HG03558 (cell line): ENCODE results near the gene SFPQ.
"Not testable (repeated sequence)": the region's sequence is repeated elsewhere in the genome, so short reads cannot be mapped to it uniquely, and the experiment has no call there.

Source experiments
- ATAC-seq: cut with Tn5 transposase; IDR thresholded peaks from one replicate; pipeline ENCODE4 v1.9.1; 2021; ENCODE audit warnings: moderate number of reproducible peaks; ENCODE audit not compliant: unreplicated experiment; ENCODE audit errors: extremely low read depth

SFPQ gene

GRCh38 chr1:35145892-35146549 is 46.9 kb downstream of the SFPQ start:
- not testable (repeated sequence) for ATAC-seq

DNA sequence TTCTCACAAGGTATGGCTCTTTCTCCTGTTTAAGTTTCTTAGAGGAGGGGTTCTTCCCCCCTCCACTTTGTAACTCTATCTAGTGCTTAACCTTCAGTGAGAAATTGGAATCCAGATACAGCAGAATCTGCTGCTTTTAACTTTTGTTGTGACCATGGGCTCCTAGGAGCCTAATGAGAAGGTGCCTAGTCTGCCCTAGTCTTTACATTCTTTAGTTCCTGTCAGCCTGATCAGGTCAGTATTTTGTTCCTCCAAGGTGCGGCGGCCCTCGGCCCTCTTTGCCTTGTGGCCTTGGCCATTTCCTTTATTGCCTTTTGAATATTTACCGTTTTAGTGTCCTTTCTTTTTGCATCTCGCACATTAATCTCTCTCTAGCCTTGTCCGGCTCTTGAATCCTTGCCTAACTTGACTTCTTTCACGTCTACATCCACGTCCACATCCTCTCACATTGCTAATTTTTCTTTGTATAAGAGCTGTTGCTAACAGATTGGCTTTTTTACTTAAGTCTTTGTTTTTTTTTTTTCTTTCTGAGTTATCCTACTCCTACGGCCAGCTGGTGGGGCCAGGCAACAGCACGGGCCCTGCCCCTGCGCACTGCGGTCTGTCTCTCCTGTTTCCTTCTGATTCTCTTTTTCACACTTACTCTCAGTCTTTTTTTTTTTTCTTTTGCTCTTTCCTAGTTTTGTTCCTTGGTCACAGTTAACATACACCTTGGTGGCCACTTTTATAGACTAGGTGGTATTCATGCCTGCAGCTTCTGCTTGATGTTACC is 49.0 kb downstream of the SFPQ start:
- ATAC-seq, result no peak

DNA sequence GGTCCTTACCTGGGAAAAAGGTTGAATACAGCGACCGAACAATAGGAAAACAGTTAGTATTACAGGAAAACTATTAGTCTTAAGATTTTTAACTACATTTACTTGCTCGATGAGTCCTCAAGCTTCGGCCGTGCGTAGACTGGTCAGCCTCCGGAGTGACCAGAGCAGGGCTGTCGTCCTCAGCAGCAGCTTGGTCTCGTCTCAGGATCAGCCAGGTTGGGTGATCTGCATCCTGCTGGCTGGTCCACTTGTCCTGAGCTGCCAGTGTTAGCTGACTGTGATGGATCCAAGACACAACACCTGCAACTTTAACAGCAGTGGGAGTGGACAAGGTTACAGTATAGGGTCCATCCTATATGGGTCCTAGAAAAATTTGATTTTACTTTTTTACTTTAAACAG is 50.2 kb downstream of the SFPQ start:
- ATAC-seq, result not testable (repeated sequence)

- not testable (repeated sequence) for ATAC-seq
Measured at GRCh38 chr1:35142294-35142693, 50.7 kb downstream of the SFPQ start.

GRCh38 chr1:35137590-35137989 is 55.4 kb downstream of the SFPQ start:
- ATAC-seq, result not testable (repeated sequence)

GRCh38 chr1:35136780-35137179 is 56.2 kb downstream of the SFPQ start:
- ATAC-seq, result no peak
